ENCODE measurements around the gene SMC1B. TPM values are rescaled to one million over a fixed set of nuclear protein-coding genes. Genes with fewer than 3 reads are reported as not detected.
"Not testable (repeated sequence)": the region's sequence is repeated elsewhere in the genome, so short reads cannot be mapped to it uniquely, and the experiment has no call there.

SMC1B gene
- total RNA-seq, 2 donors from 2014 or later: not detected

- Histone ChIP-seq H3K9me3 (no peaks in the 10 kb centered on the region), H3K27me3 (no peaks in the 10 kb centered on the region), H3K4me3 (no peak overlapping the region), H3K36me3 (replicated peaks in 1 of 2; ENCODE audit: insufficient read depth in 1 of 2, low read depth in 2 of 2) (no peaks in the 10 kb centered on the region), H3K4me1 (peaks cover 10% of the 10 kb centered on the region), H3K27ac (no peak overlapping the region)
- ATAC-seq (no peak), DNase-seq (no peak)
- TF ChIP-seq, protein P1, sequence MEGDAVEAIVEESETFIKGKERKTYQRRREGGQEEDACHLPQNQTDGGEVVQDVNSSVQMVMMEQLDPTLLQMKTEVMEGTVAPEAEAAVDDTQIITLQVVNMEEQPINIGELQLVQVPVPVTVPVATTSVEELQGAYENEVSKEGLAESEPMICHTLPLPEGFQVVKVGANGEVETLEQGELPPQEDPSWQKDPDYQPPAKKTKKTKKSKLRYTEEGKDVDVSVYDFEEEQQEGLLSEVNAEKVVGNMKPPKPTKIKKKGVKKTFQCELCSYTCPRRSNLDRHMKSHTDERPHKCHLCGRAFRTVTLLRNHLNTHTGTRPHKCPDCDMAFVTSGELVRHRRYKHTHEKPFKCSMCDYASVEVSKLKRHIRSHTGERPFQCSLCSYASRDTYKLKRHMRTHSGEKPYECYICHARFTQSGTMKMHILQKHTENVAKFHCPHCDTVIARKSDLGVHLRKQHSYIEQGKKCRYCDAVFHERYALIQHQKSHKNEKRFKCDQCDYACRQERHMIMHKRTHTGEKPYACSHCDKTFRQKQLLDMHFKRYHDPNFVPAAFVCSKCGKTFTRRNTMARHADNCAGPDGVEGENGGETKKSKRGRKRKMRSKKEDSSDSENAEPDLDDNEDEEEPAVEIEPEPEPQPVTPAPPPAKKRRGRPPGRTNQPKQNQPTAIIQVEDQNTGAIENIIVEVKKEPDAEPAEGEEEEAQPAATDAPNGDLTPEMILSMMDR (IDR thresholded peaks at IDR 0.05): no peak
- TF ChIP-seq POLR2A (IDR thresholded peaks at IDR 0.05): no peak
- intact Hi-C loops (cut with DNase I): no loop called here
Measured at GRCh38 chr22:45438336-45438735, 24.9 kb upstream of the SMC1B start.

- H3K27me3 ChIP-seq; H3K9me3 ChIP-seq; H3K27ac ChIP-seq; H3K4me3 ChIP-seq; intact Hi-C loops (cut with DNase I); ATAC-seq; DNase-seq; H3K36me3 ChIP-seq (replicated peaks in 1 of 2; ENCODE audit: insufficient read depth in 1 of 2, low read depth in 2 of 2): not testable (repeated sequence)
- WGBS, 2 donors: 58 to 90% methylated on average over 7 to 31 of the region's 34 CpGs
- H3K4me1 ChIP-seq: peaks cover 10% of the 10 kb centered on the region
Measured at GRCh38 chr22:45436871-45437517, 23.6 kb upstream of the SMC1B start.

GRCh38 chr22:45435544-45436139 lies 22.2 kb upstream of the SMC1B start:
- Histone ChIP-seq H3K36me3 (replicated peaks in 1 of 2; ENCODE audit: insufficient read depth in 1 of 2, low read depth in 2 of 2) (no peaks in the 10 kb centered on the region), H3K4me1 (peaks cover 6% of the 10 kb centered on the region), H3K9me3 (no peaks in the 10 kb centered on the region), H3K27me3 (no peaks in the 10 kb centered on the region), H3K4me3 (no peak overlapping the region), H3K27ac (peak overlapping the region in 3 of 4 donors; percentile 2 to 50 (median 19))
- ATAC-seq (peak; percentile 97), DNase-seq (peak; percentile 89 to 92 (median 90))
- no peak for TF ChIP-seq POLR2A (IDR thresholded peaks at IDR 0.05)
- TF ChIP-seq, protein P1 (IDR thresholded peaks at IDR 0.05): peak; percentile 84 to 97 (median 96)
- intact Hi-C loops (cut with DNase I): no loop called here
- WGBS, 2 donors: 5 to 9% methylated on average over 17 to 20 of the region's 20 CpGs

GRCh38 chr22:45434981-45435380 lies 21.6 kb upstream of the SMC1B start:
- TF ChIP-seq, protein P1 (IDR thresholded peaks at IDR 0.05): no peak
- TF ChIP-seq POLR2A (IDR thresholded peaks at IDR 0.05): no peak
- peak in 1 of 4 donors; percentile 16 for DNase-seq
- no peak for ATAC-seq
- intact Hi-C loops (cut with DNase I): loop anchor here (5.0 kb wide), 1 partner anchor 163 kb away; no protein-coding TSS in a partner anchor
- H3K9me3 ChIP-seq: no peaks in the 10 kb centered on the region
- H3K27ac ChIP-seq: no peak overlapping the region
- no peaks in the 10 kb centered on the region for H3K27me3 ChIP-seq
- no peak overlapping the region for H3K4me3 ChIP-seq
- H3K4me1 ChIP-seq: peaks cover 6% of the 10 kb centered on the region
- 71 to 84% methylated on average over 5 to 6 of the region's 6 CpGs for WGBS, 2 donors
- H3K36me3 ChIP-seq (replicated peaks in 1 of 2; ENCODE audit: insufficient read depth in 1 of 2, low read depth in 2 of 2): no peaks in the 10 kb centered on the region

DNA sequence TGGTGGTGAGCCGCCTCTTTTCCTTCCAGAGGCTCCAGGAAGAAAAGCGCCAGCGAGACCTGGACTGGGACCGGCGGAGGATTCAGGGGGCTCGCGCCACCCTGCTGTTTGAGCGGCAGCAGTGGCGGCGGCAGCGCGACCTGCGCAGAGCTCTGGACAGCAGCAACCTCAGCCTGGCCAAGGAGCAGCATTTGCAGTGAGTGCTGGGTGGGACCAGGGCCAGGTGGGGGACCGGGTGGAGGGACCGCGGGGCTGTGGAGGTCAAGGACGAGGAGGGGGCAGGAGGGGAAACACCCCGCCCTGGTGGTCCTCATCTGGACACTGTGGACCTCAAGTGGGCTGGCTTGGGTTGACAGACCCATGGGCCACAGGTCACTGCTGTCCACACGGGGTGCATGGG lies 17.5 kb upstream of the SMC1B start:
- peaks cover 6% of the 10 kb centered on the region for H3K4me1 ChIP-seq
- 73 to 76% methylated on average over 15 to 18 of the region's 19 CpGs for WGBS, 2 donors
- no peak for ATAC-seq
- no peaks in the 10 kb centered on the region for H3K9me3 ChIP-seq
- H3K4me3 ChIP-seq: no peak overlapping the region
- H3K36me3 ChIP-seq (replicated peaks in 1 of 2; ENCODE audit: insufficient read depth in 1 of 2, low read depth in 2 of 2): no peaks in the 10 kb centered on the region
- no peaks in the 10 kb centered on the region for H3K27me3 ChIP-seq
- no peak for TF ChIP-seq POLR2A (IDR thresholded peaks at IDR 0.05)
- TF ChIP-seq, protein P1 (IDR thresholded peaks at IDR 0.05): no peak
- DNase-seq: no peak
- no peak overlapping the region for H3K27ac ChIP-seq
- intact Hi-C loops (cut with DNase I): loop anchor here (5.0 kb wide), 1 partner anchor 159 kb away; no protein-coding TSS in a partner anchor
